HG02588 (cell line): Measurements from ENCODE around the gene DNAJC30.
"Not testable (repeated sequence)": the region's sequence is repeated elsewhere in the genome, so short reads cannot be mapped to it uniquely, and the experiment has no call there.

Source experiments
- ATAC-seq: cut with Tn5 transposase; IDR thresholded peaks from one replicate; pipeline ENCODE4 v1.9.1; 2021; ENCODE audit warnings: mild to moderate bottlenecking, moderate library complexity; ENCODE audit not compliant: unreplicated experiment

Gene DNAJC30

GRCh38 chr7:73683788-73684693 is 788 bp upstream of the DNAJC30 start:
- ATAC-seq: no peak

- ATAC-seq: no peak
Observed at GRCh38 chr7:73682745-73683055, 553 bp downstream of the DNAJC30 start.

- no peak for ATAC-seq
Observed at GRCh38 chr7:73681031-73681430, 2.2 kb downstream of the DNAJC30 start.

- no peak for ATAC-seq
Observed at GRCh38 chr7:73680501-73680900, 2.8 kb downstream of the DNAJC30 start.

- no peak for ATAC-seq
Observed at GRCh38 chr7:73679709-73680108, 3.5 kb downstream of the DNAJC30 start.

- no peak for ATAC-seq
Observed at GRCh38 chr7:73678862-73679261, 4.4 kb downstream of the DNAJC30 start.

- ATAC-seq: not testable (repeated sequence)
Observed at GRCh38 chr7:73676062-73676461, 7.2 kb downstream of the DNAJC30 start.

GRCh38 chr7:73674468-73675124 is 8.7 kb downstream of the DNAJC30 start:
- no peak for ATAC-seq

- no peak for ATAC-seq
Observed at GRCh38 chr7:73671857-73672445, 11.3 kb downstream of the DNAJC30 start.

GRCh38 chr7:73671322-73671661 is 12.0 kb downstream of the DNAJC30 start:
- no peak for ATAC-seq

GRCh38 chr7:73669858-73670385 is 13.3 kb downstream of the DNAJC30 start:
- no peak for ATAC-seq

GRCh38 chr7:73669288-73669701 is 14.0 kb downstream of the DNAJC30 start:
- ATAC-seq: no peak

- no peak for ATAC-seq
Observed at GRCh38 chr7:73668886-73669230, 14.4 kb downstream of the DNAJC30 start.

GRCh38 chr7:73668103-73668885 is 15.0 kb downstream of the DNAJC30 start:
- ATAC-seq: peak; percentile 3

- ATAC-seq: peak; percentile 92
Observed at GRCh38 chr7:73667344-73668102, 15.7 kb downstream of the DNAJC30 start, which contains the start of gene VPS37D. Gene VPS37D (plus strand): TSS chr7:73667831. CDS start chr7:73667959, 128 bp downstream.

GRCh38 chr7:73663033-73663432 is 20.2 kb downstream of the DNAJC30 start:
- ATAC-seq: no peak

GRCh38 chr7:73660594-73660993 is 22.7 kb downstream of the DNAJC30 start:
- ATAC-seq: not testable (repeated sequence)

GRCh38 chr7:73659983-73660382 is 23.3 kb downstream of the DNAJC30 start:
- no peak for ATAC-seq

- not testable (repeated sequence) for ATAC-seq
Observed at GRCh38 chr7:73655309-73655708, 27.9 kb downstream of the DNAJC30 start.

GRCh38 chr7:73652541-73652949 is 30.7 kb downstream of the DNAJC30 start:
- ATAC-seq: no peak
